KMS-11 (cell line): ENCODE measurements around the gene FSHB.
A peak's percentile ranks its signal among the peaks of the same experiment; 100 is the strongest.

Source experiments
- H2AFZ ChIP-seq: fragments of 200-600 bp; sonication (generic); 2 replicates; pipeline ENCODE4 v1.6.1; 2016; ENCODE audit warnings: antibody characterized with exemption, mixed run types, low read depth
- H3K27ac ChIP-seq: fragments of 200-600 bp; sonication (generic); 2 replicates; pipeline ENCODE4 v1.6.1; 2016; ENCODE audit warnings: mild to moderate bottlenecking, mixed run types
- H3K27me3 ChIP-seq: fragments of 200-600 bp; sonication (generic); 2 replicates; pipeline ENCODE4 v1.6.1; 2017; ENCODE audit warnings: mild to moderate bottlenecking, low read depth, mixed run types, moderate library complexity; ENCODE audit not compliant: insufficient read depth
- H3K36me3 ChIP-seq: fragments of 200-600 bp; sonication (generic); 2 replicates; pipeline ENCODE4 v1.6.1; 2017; ENCODE audit warnings: mild to moderate bottlenecking, mixed run types; ENCODE audit not compliant: insufficient read depth
- H3K4me1 ChIP-seq: fragments of 200-600 bp; sonication (generic); 2 replicates; pipeline ENCODE4 v1.6.1; 2016; ENCODE audit warnings: mild to moderate bottlenecking, low read depth, mixed run types; ENCODE audit not compliant: poor library complexity, severe bottlenecking
- H3K4me2 ChIP-seq: fragments of 200-600 bp; sonication (generic); 2 replicates; pipeline ENCODE4 v1.7.0; 2016; ENCODE audit warnings: mild to moderate bottlenecking, mixed run types
- H3K4me3 ChIP-seq: fragments of 200-600 bp; sonication (generic); IDR thresholded peaks from 2 replicates; pipeline ENCODE4 v1.6.1; 2017; ENCODE audit warnings: low read depth, low read length, mixed read lengths; ENCODE audit not compliant: insufficient read depth
- H3K79me2 ChIP-seq: fragments of 200-600 bp; sonication (generic); 2 replicates; pipeline ENCODE4 v1.6.1; 2016; ENCODE audit warnings: low read depth, mixed run types; ENCODE audit not compliant: insufficient read depth
- H3K9ac ChIP-seq: fragments of 200-600 bp; sonication (generic); 2 replicates; pipeline ENCODE4 v1.6.1; 2016; ENCODE audit warnings: mild to moderate bottlenecking, mixed run types
- H4K20me1 ChIP-seq: fragments of 200-600 bp; sonication (generic); 2 replicates; pipeline ENCODE4 v1.6.1; 2016; ENCODE audit warnings: mild to moderate bottlenecking, mixed run types; ENCODE audit not compliant: insufficient read depth
- CTCF ChIP-seq: fragments of 200-600 bp; sonication (generic); conservative IDR thresholded peaks from 2 replicates; pipeline ENCODE4 v1.6.1; 2017; ENCODE audit warnings: low read depth, mild to moderate bottlenecking, antibody characterized with exemption, low read length, moderate library complexity, mixed read lengths

FSHB gene

GRCh38 chr11:30230714-30231113 lies at the start of gene FSHB:
Gene FSHB, plus strand, starts transcription at chr11:30231014. Its CDS starts 889 bp downstream, at chr11:30231903.
- no peaks in the 10 kb centered on the region for H3K79me2 ChIP-seq
- no peak within 1 kb of the TSS for H3K4me3 ChIP-seq
- H3K36me3 ChIP-seq, result no peaks in the 10 kb centered on the region
- TF ChIP-seq CTCF, result no peak
- H2AFZ ChIP-seq, result no peak within 1 kb of the TSS
- H3K27ac ChIP-seq, result no peak within 1 kb of the TSS
- no peaks in the 10 kb centered on the region for H4K20me1 ChIP-seq
- H3K4me2 ChIP-seq, result no peak within 1 kb of the TSS
- H3K27me3 ChIP-seq, result no peaks in the 10 kb centered on the region
- no peak within 1 kb of the TSS for H3K9ac ChIP-seq
- H3K4me1 ChIP-seq, result no peaks in the 10 kb centered on the region

GRCh38 chr11:30186748-30187147 lies 44.1 kb upstream of the FSHB start:
- no peaks in the 10 kb centered on the region for H3K27me3 ChIP-seq
- H3K4me2 ChIP-seq, result no peak overlapping the region
- H3K4me1 ChIP-seq, result no peaks in the 10 kb centered on the region
- no peaks in the 10 kb centered on the region for H3K79me2 ChIP-seq
- no peak overlapping the region for H2AFZ ChIP-seq
- H3K27ac ChIP-seq, result no peak overlapping the region
- no peak overlapping the region for H3K4me3 ChIP-seq
- H3K36me3 ChIP-seq, result no peaks in the 10 kb centered on the region
- H4K20me1 ChIP-seq, result no peaks in the 10 kb centered on the region
- no peak overlapping the region for H3K9ac ChIP-seq
- TF ChIP-seq CTCF, result no peak

GRCh38 chr11:30192620-30193019 lies 38.2 kb upstream of the FSHB start:
- TF ChIP-seq CTCF, result no peak
- H3K4me1 ChIP-seq, result no peaks in the 10 kb centered on the region
- no peak overlapping the region for H2AFZ ChIP-seq
- no peaks in the 10 kb centered on the region for H3K79me2 ChIP-seq
- no peaks in the 10 kb centered on the region for H4K20me1 ChIP-seq
- H3K27me3 ChIP-seq, result no peaks in the 10 kb centered on the region
- no peak overlapping the region for H3K4me2 ChIP-seq
- no peak overlapping the region for H3K9ac ChIP-seq
- H3K27ac ChIP-seq, result no peak overlapping the region
- no peaks in the 10 kb centered on the region for H3K36me3 ChIP-seq
- H3K4me3 ChIP-seq, result no peak overlapping the region

- Histone ChIP-seq H3K27ac (no peak overlapping the region), H3K36me3 (no peaks in the 10 kb centered on the region), H3K4me2 (no peak overlapping the region), H3K27me3 (no peaks in the 10 kb centered on the region), H3K4me1 (no peaks in the 10 kb centered on the region), H3K9ac (no peak overlapping the region), H3K4me3 (no peak overlapping the region), H2AFZ (no peak overlapping the region), H3K79me2 (no peaks in the 10 kb centered on the region), H4K20me1 (no peaks in the 10 kb centered on the region)
- peak; percentile 88 for TF ChIP-seq CTCF
Observed at GRCh38 chr11:30196400-30197206, 34.2 kb upstream of the FSHB start.
